IPS-NIHi7 (cell line): ENCODE results near the gene GPR37L1.
"Not testable (repeated sequence)": the region's sequence is repeated elsewhere in the genome, so short reads cannot be mapped to it uniquely, and the experiment has no call there.

Source experiments
- DNase-seq: peaks from one replicate; pipeline ENCODE4 v3.0.0; 2012; ENCODE audit warnings: mixed read lengths; ENCODE audit errors: extremely low spot score

The GPR37L1 gene

GRCh38 chr1:202154766-202155477 is 32.2 kb downstream of the GPR37L1 start:
- peak; percentile 79 for DNase-seq

DNA sequence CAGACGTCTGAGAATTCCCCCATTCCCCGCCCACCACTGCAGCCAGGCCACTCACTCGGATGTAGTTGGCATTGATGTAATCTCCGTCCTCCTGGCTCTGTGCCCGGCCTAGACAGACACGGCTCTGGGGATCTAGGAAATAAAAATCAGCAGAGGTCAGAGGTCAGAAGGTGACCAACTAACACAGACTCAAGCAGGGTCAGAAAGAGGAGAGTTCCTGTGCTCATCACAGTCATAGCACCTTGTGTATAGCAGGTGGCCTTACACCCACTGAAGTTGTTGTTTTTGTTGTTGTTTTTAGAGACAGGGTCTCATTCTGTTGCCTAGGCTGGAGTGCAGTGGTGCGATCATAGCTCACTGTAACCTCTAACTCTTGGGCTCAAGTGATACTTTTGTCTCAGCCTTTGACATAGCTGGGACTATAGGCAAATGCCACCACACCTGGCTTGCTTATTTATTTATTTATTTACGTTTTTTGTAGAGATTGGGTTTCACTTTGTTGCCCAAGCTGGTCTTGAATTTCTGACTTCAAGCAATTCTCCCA is 32.8 kb downstream of the GPR37L1 start:
- DNase-seq: no peak

GRCh38 chr1:202156590-202156989 is 33.9 kb downstream of the GPR37L1 start:
- DNase-seq: no peak

DNA sequence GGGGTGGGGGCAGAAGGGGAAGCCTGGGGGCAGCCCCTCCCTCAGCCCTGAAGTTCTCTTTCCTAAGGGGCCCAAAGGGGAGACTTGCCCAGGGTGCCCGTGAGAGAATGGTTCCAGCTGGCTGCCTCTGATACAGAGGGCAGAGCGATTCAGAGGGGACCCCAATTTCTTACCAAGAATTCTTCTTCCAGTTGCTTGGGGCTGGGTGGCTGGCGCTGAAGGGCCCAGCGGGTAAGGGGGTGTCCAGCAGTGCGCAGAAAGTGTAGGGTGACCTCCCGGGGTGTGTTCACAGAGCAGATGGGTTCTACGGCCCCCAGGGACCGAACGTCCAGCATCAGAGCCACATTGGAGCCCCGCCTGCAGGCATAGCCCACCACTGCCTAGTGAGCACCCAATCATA is 35.2 kb downstream of the GPR37L1 start:
- DNase-seq: no peak

DNA sequence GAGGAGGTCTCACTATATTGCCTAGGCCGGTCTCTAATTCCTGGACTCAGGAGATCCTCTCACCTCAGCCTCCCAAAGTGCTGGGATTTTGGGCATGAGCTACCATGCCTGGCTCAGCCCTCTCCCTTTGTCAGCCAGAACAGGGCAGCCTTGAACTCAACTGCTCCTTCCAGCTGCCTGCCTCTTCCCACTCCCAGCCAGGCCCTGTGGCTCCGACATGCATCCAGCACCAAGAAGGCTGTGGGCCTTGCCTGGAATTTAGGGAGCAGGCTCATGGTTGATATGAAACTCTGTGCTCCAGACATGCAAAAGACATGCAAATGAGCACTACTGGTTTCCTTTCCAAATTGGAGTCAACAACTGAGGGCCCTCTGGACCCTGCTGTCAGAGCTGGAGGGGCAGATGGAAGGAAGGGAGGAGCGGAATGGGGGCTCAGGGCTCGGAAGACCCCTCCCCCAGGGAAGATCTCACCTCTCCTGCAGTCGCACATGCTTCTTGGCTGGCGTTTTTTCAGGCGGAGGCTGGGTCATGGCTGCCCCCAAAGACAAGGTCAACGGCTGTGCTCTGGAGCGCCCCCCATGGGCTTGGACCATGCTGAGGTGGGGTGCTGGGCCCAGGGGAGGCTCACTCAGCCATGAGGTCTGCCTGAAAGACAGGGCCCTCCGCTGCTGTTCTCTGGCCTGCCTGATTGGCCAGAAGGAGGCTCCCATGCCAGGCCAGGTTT is 36.3 kb downstream of the GPR37L1 start:
- DNase-seq: no peak

DNA sequence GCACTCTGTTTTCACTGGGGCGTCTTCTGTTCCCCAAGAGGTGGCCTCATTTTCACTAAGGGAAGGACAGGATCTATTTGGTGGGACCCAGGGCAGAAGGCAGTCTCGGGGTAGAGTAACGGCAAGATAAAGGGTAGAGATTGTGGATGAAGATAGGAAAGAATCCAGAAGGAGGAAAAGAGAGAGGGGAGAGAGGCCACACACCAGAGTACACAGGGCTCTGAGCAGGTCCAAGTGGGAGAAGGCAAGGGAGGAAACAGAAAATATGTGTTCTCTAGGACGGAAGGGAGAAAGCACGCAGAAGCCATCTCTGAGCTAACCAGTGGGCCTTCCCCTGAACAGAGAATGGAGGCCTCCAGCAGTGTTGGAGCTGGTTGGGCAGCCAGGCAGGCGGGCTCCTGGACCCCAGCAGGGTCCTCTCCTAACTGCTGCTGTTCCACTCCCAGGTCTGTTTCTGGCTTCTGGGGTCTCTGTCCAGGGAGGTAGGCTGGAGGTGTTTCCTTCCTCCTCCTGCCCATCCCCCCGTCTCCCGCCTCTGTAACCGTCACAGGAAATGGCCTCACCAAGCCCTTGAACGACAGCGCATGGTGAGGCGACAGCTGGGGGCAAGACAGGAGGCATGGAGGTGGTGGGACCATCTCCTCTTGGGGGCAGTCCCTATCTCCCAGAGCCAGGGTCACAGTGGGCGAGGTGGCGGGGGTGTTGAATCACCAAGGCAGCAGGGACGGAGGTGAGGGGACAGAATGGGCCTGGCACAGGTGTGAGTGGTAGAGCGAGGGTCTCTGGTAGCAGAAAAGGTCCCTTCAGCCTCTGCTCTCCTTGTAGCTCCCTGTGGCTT is 37.0 kb downstream of the GPR37L1 start:
- no peak for DNase-seq

DNA sequence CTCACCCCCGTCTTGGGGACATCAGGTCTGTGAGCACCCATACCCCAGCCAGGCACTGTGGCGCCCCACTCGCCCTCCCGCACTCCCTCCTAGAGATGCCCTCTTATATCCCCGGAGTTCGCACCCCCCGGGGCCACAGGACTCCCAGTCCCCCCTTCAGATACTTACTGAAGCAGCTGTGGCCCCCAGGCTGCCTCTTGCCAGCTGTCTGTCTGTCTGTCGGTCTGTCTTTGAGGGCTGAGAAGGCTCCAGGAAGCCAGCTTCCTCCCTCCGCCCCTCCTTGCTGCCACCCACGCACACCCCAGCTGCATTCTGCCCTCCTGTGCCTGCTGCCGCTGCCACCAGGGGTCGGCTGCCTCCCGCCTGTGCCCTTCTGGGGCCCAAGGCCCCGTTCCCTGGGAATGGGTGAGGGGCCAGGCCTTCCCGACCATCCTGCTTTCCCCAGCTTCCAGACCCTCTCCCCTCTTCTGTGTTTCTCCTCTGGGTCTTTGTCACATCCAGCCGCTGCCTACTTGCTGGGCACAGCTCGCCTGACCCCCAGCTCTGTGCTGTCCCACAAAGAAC is 37.7 kb downstream of the GPR37L1 start, which contains the start of gene PTPN7:
Gene PTPN7 (minus strand): TSS at position 226 of the 564 bp plus-strand sequence. CDS start 1,200 bp downstream, outside the sequence.
- no peak for DNase-seq

GRCh38 chr1:202161151-202162046 is 38.7 kb downstream of the GPR37L1 start:
- no peak for DNase-seq

GRCh38 chr1:202162047-202162417 is 39.3 kb downstream of the GPR37L1 start:
- no peak for DNase-seq

DNA sequence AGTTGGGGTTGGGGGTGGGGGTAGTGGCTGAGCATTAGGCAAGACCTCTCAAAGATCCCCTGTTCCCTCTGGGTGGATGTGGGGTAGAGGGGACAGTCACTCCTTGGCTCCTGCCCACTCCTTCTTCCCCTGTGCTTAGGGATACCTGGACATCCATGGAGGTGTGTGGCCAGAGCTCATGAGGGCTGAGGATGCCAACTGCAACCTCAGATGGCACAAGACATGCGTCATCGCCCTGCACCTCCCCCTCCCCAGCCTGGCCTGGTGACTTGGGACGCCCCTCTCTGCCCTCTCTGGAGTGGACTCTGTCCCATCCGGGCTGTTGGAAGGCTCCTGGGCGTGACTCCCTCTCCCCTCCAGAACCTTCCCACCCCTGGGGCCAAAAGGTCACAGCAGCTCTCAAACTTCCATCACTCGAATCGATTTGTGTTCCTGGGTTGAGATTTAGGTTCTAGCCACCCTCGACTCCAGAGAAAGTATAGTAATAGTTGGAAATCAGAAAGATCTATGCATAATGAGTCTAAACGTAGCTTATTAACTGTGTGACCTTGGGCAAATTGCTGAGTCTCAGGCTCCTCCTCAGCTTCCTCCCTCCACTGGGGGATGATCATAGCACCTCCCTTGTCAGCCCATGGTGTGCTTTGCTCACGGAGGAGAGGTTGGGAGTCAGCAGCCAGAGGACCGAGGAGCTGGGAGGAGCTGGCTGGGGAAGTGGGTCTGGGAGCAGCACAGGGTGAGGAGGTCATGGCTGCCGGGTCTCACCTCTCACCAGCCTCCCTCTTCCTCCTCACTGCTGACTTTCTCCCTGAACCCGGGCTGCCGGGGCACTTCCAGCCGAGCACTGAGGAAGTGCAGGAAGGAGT is 39.9 kb downstream of the GPR37L1 start:
- no peak for DNase-seq

DNA sequence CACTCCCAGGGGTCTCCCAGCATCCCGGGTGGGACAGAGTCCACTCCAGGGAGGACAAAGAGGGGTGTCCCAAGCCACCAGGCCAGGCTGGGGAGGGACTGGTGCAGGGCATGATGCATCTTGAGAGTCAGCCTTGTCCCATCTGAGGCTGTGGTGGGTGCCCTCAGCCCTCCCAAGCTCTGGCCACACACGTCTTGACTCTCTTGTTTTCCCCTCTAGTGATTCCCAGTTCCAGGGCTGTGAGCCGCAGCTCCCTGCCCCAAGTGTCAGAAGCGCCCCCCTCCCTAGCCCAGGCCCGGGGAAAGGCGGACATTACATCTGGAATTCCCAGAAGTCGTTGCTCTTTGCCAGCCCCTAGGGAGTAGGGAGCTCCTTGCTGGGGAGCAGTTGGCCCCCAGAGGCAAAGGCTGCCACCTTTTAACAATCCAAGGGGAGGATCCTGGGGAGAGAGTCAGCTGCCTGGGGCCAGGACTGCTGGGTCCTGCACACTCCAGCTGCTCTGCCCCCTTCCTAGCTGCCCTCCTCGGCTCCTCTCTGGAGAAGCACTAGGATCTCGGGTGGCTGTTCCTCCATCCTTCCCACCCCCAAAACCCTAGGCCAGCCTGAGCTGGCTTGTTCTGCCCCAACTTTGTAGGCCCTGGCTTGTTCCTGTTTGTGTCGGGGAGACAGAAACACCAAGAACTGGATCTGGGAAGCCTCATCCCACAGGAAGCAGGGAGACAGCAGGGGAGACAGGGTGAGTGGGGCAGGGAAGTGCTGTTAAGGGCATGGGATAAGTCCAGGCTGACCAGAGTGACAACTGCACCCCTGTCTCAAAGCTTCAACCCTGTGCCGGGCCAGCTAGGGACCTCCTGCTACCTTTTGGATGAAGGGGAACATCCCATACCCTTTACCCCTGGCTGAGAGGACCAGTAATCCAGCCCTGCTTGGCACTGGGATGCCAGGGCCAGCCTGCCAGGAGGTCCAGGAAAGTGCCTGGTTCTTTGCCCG is 40.9 kb downstream of the GPR37L1 start:
- DNase-seq: no peak

DNA sequence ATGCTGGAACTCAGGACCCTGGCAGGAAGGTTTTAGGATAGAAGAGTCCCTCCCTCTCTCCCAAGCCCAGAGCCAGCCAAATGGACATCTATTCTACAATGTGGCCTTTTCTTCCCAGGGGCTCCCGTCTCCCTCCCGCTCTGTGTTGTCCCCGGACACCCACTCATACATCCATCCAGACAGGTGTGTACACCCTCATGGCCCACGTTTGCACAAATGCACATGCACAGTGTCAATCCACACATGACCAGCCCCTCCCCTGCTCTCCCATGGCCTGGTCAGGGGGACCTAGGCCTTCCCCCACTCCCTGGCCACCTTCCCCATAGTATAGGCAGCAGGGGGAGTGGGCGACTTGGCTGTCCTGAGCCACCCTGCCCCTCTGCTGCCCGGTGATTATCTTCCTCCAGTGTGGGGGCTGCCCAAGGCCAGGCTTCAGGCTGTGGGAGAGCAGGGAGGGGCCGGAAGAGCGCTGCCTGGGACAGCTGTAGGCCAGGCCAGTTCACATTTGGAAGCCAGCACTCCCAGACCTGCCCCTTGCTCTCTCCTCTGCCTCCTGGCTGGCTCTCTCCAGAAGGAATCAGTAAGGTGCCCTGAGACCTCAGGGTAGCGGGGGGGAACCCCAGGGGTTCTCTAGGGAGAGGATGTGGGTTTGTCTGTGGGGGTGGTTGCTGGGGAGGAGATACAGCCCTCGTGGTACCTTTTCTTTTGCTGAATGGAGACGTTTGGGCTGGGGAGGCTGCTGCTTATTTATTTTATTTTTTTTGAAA is 41.7 kb downstream of the GPR37L1 start:
- no peak for DNase-seq

- no peak for DNase-seq
Observed at GRCh38 chr1:202165267-202165941, 42.7 kb downstream of the GPR37L1 start.

- no peak for DNase-seq
Observed at GRCh38 chr1:202165942-202166843, 43.5 kb downstream of the GPR37L1 start.

DNA sequence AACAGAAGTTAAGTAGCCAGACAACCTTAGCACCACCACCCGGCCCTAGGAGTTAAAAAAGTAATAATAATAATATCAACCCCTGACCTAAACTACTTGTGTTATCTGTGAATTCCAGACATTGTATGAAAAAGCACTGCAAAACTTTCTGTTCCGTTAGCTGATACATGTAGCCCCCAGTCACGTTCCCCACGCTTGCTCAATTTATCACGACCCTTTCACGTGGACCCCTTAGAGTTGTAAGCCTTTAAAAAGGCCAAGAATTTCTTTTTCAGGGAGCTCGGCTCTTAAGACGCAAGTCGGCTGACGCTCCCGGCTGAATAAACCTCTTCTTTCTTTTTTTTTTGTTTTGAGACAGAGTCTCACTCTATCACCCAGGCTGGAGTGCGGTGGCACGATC is 44.3 kb downstream of the GPR37L1 start:
- not testable (repeated sequence) for DNase-seq
